HUDEP-2 (cell line): ENCODE data around the gene DPH1.

ENCODE experiments used
- DNase-seq, 76 experiments: peaks; one replicate each; lab custom pipeline; 2025; ENCODE audit not compliant: unreplicated experiment in 76 of 76; lab: John Stamatoyannopoulos, UW

DPH1 gene

DNA sequence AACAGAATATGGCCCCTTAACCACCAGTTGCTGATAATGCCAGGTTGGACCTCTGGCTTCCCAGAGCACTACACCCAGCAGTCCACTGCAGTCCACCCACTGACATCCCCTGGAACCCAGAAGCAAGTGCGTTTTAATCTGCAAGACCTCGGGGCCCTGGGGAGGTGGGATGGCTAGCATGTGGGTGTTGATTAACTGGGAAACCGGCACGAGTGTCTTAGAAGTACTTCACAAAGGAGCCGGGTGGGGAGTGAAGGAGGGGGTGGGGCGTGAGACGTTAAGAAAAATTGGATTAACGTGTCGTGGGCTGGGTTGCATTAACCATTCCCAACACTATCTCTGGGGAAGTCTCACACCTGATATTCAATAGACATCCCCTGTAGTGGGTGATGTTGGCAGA lies 18.9 kb downstream of the DPH1 start:
- DNase-seq, result peak in 1 of 76 experiments; percentile 27

DNA sequence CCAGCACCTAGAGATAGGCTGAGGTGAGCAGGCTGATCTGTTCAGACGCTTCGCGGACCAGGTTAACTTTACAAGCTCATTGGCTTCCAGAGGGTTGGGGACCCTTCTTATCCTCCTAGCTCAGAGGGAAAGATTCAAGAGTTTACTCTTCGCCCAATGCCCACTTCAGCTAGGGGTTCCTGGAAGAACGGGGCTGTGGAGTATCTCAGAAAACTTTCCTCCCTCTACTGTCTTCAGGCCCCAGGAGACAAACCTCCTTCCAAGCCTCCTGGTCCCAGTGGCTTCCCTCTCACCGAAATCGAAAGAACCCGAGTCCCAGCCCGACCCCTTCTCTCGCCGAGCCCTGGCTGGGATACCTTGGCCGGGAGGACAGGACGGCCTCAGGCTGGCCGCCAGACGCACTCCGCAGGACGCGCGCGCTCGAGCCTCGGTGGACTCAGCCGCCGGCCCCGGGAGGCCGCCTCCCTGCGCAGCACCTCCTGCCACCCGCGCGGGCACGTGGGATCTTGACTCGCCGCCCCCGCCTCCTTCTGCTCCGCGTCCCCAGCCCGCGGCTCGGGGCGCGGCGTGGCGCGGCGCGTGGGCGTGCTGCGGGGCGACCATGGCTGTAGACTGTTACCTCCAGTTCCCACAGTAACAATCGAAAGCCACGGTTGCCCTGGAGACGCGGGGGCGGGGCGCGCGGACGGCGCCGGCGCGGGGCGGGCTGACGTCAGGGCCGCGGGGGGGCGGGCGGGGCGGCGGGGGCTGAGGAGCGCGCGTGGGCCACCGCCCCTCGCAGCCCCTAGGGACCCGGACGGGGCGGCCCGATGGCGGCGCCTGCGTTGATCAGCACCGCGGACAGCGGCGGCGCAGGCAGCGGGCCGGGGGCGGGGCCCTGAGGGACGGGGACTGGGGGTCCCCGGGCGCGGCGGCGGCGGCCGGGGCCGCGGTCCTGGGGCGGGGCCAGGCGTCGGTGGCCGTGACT lies 19.7 kb downstream of the DPH1 start:
- peak in 71 of 76 experiments; percentile 30 to 90 (median 76) for DNase-seq

DNA sequence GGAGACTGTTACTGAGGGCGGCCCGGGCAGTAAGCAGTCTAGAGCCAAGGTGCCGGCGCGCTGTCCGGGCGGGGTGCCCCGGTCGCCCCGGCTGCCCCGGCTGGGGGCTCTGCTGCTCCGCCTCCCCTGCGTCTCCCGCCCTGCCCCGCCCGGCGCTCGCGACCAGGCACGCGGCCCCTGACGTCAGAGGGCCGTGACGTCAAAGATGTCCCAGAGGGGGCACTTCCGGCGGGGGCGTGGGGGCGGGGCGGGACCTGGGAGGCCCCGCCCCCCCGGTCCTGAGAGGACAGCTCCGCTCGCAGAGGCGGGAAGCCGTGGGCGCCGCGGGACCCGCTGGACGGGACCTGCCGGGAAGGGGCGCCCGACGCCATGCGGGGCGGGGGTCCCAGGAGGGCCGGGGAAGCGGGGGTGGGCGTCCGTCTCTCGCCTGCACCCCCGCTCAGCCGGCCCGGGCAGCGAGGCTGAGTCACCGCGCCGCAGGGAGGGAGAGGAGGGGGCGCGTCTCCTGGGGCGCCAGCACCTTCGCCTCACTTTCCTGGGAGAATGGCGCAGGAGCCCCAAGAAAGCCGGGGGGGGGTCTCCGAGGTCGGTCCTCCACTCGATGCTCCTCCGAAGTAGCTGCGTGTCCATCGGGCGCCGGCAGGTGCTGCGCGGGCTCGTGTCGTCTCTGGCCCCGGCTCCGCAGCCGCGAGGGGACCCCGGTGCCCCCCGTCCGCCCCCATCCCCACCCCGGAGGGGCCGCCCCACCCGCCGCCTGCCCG lies 20.5 kb downstream of the DPH1 start:
- DNase-seq, result peak in 60 of 76 experiments; percentile 22 to 75 (median 58)

DNA sequence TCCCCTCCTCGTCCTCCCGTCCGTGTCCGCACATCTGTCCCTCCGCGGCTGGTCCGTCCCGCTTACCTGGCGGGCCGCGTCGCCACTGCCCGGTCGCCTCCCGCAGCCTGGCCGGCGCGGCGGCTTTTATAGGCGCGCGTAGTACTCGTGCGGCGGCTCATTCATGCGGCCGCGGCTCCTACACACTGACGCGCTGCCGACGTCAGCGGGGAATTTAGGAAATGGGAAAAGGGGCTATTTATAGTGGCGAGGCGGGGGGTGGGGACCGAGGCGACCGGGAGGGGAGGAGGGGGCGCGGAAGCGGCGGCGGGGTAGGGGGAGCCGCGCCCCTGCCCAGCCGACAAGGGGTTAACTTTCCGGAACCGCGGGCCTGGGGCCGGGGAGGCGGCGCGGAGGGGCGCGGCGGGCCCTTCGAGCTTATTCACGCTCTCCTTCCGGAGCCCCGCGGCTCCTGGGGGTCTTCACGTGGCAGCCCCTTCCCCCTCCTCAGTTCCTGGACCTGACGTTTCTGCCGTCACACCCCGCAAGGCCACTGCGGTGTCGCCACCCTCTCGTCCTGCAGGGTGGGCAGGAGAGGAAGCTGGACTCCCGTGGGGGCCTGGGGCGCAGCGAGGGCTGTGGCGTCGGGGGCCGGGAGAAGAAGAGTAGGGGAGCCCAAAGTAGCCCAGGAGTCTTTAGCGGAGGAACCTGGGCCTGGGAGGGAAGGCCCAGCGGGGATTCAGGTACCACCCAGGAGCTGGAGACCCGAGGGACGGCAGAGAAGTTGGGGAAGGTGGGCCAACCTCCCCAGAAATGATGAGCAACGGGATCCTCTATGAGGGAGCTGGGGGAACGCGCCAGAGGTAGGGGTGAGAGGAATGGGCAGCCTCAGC lies 21.3 kb downstream of the DPH1 start:
- no peak for DNase-seq

DNA sequence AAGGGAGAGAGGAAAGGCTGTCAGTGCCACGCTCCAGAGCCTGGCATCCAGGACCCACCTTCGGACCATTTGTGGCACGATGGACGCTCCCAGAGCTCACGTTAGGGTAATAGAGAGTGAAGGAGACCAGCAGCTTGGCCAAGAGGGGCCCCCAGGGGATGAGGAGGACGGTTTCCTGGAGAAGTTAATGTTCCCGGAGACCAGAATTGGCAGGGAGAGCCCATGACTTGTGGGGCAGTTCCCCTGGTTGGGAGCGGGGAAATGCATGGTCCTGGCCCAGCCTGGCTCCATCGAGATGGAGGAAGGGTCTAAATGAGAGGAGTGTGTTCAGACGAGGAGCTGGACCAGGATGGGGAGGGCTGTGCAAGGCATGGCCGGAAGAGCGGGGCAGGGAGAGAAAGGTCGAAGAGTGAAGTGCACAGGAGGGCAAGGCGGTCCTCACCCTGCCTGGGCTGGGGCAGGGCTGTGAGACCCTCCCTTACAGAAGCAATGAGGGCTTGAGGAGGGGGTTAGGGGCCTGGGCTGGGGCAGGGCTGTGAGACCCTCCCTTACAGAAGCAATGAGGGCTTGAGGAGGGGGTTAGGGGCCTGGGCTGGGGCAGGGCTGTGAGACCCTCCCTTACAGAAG lies 22.1 kb downstream of the DPH1 start:
- peak in 1 of 76 experiments; percentile 19 for DNase-seq

DNA sequence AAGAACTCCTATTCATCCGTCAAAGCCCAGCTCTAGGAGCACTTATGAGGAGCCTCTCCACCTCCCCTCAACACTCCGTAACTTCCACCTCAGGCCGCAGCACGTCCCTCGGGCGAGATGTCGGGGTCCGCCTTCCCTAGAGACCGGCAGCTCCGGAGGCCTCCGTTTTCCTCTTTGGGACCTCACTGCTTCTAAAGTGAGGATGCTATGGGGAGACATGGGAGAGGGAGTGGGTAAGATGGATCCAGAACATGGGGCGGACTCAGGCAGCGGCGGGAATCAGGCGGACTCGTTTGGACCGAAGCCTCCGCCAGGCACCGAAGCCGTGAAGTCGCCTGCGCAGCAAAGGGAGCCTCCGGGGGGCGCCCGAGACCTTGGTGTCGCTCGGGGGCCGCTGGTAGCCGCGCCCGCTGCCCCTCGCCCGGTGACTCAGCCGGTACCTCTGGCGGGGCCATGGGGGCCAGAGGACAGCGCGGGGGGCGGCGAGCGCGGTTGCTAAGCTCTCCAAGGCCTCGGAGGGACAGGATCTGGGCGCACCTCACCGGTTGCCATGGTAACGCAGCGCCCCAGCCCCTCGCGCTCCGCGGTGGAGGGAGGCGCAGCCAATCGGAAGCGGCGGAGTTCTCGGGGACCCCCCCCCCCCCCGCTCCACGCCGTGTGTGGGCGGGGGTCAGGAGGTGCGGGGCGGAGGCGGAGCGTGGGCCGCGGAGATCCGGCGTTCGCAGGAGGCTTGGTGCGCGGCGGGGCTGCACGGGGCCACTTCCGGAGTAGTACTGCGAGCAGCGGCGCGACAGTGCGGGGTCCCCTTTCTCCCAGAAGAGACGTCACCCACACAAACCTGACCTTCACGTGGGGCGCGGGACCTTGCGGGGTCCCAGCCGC lies 23.7 kb downstream of the DPH1 start:
- DNase-seq, result peak in 54 of 76 experiments; percentile 11 to 72 (median 45)

DNA sequence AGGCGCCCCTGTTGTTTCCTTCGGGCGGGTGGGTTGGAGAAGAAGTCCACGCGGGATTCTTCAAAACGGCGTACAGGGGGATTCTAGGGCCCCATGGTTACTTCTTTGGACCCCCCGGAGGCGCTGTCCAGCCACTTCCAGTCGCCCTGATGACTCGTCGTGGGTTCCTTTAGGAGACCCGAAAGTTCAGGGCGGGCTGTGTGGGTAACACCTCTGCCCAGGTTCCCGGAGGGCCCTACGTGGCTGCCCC lies 24.2 kb downstream of the DPH1 start:
- DNase-seq, result no peak

DNA sequence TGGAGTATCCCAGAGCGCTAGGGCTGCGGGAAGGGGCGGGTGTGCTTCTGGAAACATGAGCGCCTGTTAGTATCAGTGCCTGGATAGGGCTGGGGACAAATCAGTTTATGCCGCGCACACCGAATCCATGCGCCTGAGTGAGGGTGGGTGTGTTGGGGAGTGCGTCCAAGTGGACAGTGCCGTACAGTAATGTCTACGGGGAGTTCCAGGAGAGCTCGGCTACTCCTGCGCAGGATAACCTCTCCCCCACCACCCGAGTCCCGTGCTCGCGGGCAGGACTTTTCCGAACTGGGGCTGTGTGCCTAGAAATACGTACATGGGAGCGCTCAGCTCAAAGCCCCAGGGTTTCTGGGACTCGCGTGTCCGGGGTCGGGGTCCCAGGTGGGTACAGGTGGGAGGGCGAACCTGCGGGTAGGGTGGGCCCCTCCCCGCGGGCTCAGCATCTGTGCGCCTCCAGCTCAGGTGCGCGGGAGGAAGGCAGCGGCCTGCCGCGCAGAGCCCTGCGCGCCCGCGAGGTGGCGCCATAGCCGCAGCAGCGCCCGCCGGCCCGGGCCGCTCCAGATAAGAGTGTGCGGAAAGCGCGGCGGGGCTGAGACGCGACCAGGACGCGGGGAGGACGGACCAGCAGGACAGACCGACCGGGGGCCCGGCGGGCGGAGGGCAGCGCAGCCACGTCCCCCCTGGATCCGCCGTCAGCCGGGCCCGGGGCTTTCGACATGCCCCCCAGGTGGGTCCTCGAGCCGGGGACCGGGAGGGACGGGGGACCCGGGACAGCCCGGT lies 24.7 kb downstream of the DPH1 start, which contains the start of gene HIC1:
Gene HIC1 (plus strand): TSS at position 592 of the 780 bp plus-strand sequence. CDS start 1,588 bp downstream, outside the sequence.
- DNase-seq, result peak in 61 of 76 experiments; percentile 9 to 76 (median 48)

DNA sequence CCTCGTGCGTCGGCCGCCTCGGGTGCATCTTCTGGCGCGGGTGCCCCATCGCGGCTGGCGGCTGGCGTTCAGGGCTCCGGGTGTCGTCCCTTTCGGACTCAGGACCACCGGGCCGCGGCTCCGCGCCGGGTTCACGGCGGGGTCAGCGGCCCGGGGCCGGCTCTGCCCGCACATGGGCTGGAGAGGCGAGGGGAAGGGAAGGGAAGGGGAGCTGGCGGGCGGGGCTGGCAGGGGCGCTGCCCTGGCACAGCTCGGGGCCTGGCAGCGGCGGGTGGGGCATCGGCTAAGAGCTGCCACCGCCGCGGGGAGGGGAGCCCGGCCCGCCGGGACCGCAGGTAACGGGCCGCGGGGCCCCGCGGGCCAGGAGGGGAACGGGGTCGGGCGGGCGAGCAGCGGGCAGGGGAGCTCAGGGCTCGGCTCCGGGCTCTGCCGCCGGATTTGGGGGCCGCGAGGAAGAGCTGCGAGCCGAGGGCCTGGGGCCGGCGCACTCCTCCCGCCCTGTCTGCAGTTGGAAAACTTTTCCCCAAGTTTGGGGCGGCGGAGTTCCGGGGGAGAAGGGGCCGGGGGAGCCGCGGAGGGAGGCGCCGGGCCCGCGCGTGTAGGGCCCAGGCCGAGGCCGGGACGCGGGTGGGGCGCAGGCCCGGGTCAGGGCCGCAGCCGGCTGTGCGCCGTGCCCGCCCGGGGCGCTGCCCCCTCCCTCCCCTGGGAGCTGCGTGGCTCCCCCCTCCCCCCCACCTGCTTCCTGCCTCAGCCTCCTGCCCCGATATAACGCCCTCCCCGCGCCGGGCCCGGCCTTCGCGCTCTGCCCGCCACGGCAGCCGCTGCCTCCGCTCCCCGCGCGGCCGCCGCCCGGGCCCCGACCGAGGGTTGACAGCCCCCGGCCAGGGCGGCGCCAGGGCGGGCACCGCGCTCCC lies 25.6 kb downstream of the DPH1 start:
- DNase-seq, result no peak

DNA sequence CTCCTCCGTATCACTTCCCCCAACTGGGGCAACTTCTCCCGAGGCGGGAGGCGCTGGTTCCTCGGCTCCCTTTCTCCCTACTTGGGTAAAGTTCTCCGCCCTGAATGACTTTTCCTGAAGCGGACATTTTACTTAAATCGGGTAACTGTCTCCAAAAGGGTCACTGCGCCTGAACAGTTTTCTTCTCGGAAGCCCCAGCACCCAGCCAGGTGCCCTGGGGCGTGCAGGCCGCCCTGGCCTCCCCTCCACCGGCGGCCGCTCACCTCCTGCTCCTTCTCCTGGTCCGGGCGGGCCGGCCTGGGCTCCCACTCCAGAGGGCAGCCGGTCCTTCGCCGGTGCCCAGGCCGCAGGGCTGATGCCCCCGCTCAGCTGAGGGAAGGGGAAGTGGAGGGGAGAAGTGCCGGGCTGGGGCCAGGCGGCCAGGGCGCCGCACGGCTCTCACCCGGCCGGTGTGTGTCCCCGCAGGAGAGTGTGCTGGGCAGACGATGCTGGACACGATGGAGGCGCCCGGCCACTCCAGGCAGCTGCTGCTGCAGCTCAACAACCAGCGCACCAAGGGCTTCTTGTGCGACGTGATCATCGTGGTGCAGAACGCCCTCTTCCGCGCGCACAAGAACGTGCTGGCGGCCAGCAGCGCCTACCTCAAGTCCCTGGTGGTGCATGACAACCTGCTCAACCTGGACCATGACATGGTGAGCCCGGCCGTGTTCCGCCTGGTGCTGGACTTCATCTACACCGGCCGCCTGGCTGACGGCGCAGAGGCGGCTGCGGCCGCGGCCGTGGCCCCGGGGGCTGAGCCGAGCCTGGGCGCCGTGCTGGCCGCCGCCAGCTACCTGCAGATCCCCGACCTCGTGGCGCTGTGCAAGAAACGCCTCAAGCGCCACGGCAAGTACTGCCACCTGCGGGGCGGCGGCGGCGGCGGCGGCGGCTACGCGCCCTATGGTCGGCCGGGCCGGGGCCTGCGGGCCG lies 26.5 kb downstream of the DPH1 start:
- DNase-seq, result peak in 8 of 76 experiments; percentile 5 to 41 (median 17)

DNA sequence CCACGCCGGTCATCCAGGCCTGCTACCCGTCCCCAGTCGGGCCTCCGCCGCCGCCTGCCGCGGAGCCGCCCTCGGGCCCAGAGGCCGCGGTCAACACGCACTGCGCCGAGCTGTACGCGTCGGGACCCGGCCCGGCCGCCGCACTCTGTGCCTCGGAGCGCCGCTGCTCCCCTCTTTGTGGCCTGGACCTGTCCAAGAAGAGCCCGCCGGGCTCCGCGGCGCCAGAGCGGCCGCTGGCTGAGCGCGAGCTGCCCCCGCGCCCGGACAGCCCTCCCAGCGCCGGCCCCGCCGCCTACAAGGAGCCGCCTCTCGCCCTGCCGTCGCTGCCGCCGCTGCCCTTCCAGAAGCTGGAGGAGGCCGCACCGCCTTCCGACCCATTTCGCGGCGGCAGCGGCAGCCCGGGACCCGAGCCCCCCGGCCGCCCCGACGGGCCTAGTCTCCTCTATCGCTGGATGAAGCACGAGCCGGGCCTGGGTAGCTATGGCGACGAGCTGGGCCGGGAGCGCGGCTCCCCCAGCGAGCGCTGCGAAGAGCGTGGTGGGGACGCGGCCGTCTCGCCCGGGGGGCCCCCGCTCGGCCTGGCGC lies 27.3 kb downstream of the DPH1 start:
- DNase-seq, result no peak

DNA sequence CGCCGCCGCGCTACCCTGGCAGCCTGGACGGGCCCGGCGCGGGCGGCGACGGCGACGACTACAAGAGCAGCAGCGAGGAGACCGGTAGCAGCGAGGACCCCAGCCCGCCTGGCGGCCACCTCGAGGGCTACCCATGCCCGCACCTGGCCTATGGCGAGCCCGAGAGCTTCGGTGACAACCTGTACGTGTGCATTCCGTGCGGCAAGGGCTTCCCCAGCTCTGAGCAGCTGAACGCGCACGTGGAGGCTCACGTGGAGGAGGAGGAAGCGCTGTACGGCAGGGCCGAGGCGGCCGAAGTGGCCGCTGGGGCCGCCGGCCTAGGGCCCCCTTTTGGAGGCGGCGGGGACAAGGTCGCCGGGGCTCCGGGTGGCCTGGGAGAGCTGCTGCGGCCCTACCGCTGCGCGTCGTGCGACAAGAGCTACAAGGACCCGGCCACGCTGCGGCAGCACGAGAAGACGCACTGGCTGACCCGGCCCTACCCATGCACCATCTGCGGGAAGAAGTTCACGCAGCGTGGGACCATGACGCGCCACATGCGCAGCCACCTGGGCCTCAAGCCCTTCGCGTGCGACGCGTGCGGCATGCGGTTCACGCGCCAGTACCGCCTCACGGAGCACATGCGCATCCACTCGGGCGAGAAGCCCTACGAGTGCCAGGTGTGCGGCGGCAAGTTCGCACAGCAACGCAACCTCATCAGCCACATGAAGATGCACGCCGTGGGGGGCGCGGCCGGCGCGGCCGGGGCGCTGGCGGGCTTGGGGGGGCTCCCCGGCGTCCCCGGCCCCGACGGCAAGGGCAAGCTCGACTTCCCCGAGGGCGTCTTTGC lies 28.0 kb downstream of the DPH1 start:
- no peak for DNase-seq

DNA sequence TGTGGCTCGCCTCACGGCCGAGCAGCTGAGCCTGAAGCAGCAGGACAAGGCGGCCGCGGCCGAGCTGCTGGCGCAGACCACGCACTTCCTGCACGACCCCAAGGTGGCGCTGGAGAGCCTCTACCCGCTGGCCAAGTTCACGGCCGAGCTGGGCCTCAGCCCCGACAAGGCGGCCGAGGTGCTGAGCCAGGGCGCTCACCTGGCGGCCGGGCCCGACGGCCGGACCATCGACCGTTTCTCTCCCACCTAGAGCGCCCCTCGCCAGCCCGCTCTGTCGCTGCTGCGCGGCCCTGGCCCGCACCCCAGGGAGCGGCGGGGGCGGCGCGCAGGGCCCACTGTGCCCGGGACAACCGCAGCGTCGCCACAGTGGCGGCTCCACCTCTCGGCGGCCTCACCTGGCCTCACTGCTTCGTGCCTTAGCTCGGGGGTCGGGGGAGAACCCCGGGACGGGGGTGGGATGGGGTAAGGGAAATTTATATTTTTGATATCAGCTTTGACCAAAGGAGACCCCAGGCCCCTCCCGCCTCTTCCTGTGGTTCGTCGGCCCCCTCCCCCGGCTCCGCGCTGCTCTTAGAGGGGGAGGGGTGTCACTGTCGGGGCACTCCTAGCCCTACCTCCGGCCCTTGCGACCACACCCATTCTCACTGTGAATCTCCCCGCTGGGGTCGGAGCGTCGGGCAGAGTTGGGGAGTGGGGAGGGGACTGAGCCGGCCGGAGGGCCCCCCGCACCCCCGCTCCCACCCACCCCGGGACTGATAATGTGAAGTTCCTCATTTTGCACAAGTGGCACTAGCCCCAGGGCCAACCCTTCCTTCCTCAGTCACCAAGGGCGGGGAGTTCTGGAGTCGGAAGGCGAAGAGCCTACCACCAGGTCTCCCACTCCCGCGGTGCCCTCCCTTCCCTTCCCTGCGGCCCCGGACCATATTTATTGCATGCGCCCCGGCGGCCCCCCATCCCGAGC lies 28.9 kb downstream of the DPH1 start:
- DNase-seq, result peak in 65 of 76 experiments; percentile 10 to 85 (median 57)
